Endothelial cell (in vitro differentiated cells): ENCODE measurements around the gene ZNF787. TPM values are rescaled to one million over a fixed set of nuclear protein-coding genes. Genes with fewer than 3 reads are reported as not detected.

Experiments used
- DNase-seq: peaks from one replicate; pipeline ENCODE4 v3.0.0; 2021; ENCODE audit warnings: low spot score
- H3K27ac Mint-ChIP-seq: one replicate; pipeline ENCODE4 v1.8.0; 2021; ENCODE audit warnings: mixed read lengths, inconsistent platforms; ENCODE audit not compliant: unreplicated experiment
- H3K27me3 Mint-ChIP-seq: one replicate; pipeline ENCODE4 v1.8.0; 2021; ENCODE audit warnings: mild to moderate bottlenecking, moderate library complexity, mixed read lengths, inconsistent platforms; ENCODE audit not compliant: unreplicated experiment
- H3K36me3 Mint-ChIP-seq: one replicate; pipeline ENCODE4 v1.8.0; 2021; ENCODE audit warnings: mild to moderate bottlenecking, low read depth, mixed read lengths, inconsistent platforms; ENCODE audit not compliant: unreplicated experiment
- H3K4me1 Mint-ChIP-seq: one replicate; pipeline ENCODE4 v1.8.0; 2021; ENCODE audit warnings: mild to moderate bottlenecking, mixed read lengths, inconsistent platforms; ENCODE audit not compliant: unreplicated experiment
- H3K4me3 Mint-ChIP-seq: one replicate; pipeline ENCODE4 v1.8.0; 2021; ENCODE audit warnings: mild to moderate bottlenecking, mixed read lengths, inconsistent platforms; ENCODE audit not compliant: unreplicated experiment
- H3K9me3 Mint-ChIP-seq: one replicate; pipeline ENCODE4 v1.8.0; 2021; ENCODE audit warnings: mixed read lengths, inconsistent platforms; ENCODE audit not compliant: unreplicated experiment
- total RNA-seq: library from RNA; stranded (reverse); fragmentation: NEBNext Ultra II Directional; extraction: Animal tissue kit (Norgen Biotek cat#: 25700); gene quantifications from one replicate; pipeline ENCODE4 v1.2.1, GENCODE V29; 2021; ENCODE audit not compliant: unreplicated experiment
- TF ChIP-seq, protein P1 (sequence below): fragments of 200-600 bp; sonication (generic); IDR thresholded peaks from one replicate; pipeline ENCODE4 v1.5.0; 2021; ENCODE audit warnings: antibody characterized with exemption; ENCODE audit not compliant: unreplicated experiment

The ZNF787 gene
- total RNA-seq, 1 donor from 2014 or later: 31.2 TPM

- no peak overlapping the region for H3K4me3 Mint-ChIP-seq
- TF ChIP-seq, protein P1, sequence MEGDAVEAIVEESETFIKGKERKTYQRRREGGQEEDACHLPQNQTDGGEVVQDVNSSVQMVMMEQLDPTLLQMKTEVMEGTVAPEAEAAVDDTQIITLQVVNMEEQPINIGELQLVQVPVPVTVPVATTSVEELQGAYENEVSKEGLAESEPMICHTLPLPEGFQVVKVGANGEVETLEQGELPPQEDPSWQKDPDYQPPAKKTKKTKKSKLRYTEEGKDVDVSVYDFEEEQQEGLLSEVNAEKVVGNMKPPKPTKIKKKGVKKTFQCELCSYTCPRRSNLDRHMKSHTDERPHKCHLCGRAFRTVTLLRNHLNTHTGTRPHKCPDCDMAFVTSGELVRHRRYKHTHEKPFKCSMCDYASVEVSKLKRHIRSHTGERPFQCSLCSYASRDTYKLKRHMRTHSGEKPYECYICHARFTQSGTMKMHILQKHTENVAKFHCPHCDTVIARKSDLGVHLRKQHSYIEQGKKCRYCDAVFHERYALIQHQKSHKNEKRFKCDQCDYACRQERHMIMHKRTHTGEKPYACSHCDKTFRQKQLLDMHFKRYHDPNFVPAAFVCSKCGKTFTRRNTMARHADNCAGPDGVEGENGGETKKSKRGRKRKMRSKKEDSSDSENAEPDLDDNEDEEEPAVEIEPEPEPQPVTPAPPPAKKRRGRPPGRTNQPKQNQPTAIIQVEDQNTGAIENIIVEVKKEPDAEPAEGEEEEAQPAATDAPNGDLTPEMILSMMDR: no peak
- H3K9me3 Mint-ChIP-seq: no peaks in the 10 kb centered on the region
- no peaks in the 10 kb centered on the region for H3K36me3 Mint-ChIP-seq
- H3K4me1 Mint-ChIP-seq: no peaks in the 10 kb centered on the region
- H3K27me3 Mint-ChIP-seq: peaks cover 6% of the 10 kb centered on the region
- no peak for DNase-seq
- H3K27ac Mint-ChIP-seq: no peak overlapping the region
These were observed 10.6 kb upstream of the ZNF787 start for GRCh38 chr19:56131651-56132050.

- H3K27ac Mint-ChIP-seq: no peak overlapping the region
These were observed 8.9 kb upstream of the ZNF787 start for GRCh38 chr19:56130006-56130405.

DNA sequence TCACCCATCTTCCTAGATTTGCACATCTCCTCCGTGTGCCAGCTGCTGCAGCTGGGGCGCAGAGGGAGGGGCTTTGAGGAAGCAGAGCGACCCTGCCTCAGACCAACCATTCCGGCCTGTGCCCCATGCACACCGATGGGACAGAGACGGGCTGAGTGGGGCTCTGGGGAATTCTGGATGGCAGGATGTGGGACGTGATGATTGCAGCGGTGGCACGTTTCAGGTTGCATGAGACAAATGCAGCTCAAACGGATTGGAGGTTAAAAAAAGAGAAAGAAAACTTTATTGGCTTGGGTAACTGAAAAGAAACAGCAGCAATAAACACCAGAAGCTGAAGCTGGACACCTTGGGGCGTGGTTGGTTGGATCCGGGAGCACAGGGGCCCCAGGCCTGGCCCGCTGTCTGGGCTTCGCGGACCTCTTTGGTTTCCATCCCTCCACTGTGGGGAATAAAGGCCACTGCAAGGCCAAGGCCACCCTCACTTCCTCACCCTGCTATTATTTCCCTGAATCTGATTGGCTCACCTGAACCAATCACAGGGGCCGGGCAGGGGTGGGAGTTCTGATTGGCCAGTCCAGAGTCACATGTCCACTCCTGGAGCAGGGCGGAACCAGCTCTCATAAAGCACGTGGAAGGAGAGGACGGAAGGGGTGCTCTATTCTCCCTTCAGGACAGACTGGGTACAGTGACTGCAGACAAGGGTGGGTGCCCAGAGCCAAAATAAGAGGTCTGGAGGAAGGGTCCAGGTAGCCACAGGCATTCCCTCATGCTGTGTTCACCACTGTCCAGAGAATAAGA lies 6.1 kb upstream of the ZNF787 start:
- TF ChIP-seq, protein P1: no peak
- Mint-ChIP-seq H3K27ac (no peak overlapping the region), H3K36me3 (no peaks in the 10 kb centered on the region), H3K9me3 (no peaks in the 10 kb centered on the region), H3K4me3 (no peak overlapping the region), H3K4me1 (no peaks in the 10 kb centered on the region), H3K27me3 (peaks cover 5% of the 10 kb centered on the region)
- DNase-seq: no peak

More at GRCh38 chr19:56130006-56130405, 8.9 kb upstream of the ZNF787 start:
- H3K4me1 Mint-ChIP-seq: no peaks in the 10 kb centered on the region
- H3K4me3 Mint-ChIP-seq: no peak overlapping the region
- DNase-seq: no peak
- H3K27me3 Mint-ChIP-seq: peaks cover 6% of the 10 kb centered on the region
- no peaks in the 10 kb centered on the region for H3K9me3 Mint-ChIP-seq
- TF ChIP-seq, protein P1: no peak
- no peaks in the 10 kb centered on the region for H3K36me3 Mint-ChIP-seq

DNA sequence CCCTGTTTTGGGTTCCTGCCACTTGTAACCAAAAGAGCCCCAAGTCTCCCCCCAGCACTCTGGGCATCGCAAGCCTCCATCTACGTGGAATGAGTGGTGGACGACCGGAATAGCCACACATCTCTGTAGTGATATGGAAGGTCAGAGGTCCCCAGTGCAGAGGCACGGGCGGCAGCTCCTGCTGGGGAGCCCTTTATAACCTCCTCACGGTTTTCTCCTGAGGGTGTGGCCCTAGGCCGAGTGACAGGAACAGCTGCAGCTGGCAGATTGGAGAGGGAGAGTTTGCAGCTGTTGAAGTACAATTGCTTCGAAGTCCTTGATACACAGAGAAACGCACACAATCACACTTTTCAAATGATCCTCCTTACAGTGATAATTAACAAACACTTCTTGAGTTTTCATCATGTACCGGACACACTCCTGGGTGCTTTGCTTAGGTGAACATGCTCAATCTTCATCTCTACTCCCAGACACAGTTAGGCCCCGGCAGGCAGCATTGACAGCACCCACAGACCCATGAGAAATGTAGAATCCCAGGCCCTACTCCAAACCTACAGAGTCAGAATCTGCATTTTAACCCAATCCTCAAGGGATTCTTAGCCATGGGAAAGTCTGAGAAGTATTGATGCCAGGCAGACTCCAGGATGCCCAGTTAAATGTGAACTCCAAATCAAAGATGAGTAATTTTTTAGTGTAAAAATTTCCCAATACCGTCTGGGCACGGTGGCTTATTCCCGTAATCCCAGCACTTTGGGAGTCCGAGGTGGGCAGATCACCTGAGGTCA lies 4.9 kb upstream of the ZNF787 start:
- TF ChIP-seq, protein P1: no peak
- H3K9me3 Mint-ChIP-seq: no peaks in the 10 kb centered on the region
- no peak overlapping the region for H3K4me3 Mint-ChIP-seq

DNA sequence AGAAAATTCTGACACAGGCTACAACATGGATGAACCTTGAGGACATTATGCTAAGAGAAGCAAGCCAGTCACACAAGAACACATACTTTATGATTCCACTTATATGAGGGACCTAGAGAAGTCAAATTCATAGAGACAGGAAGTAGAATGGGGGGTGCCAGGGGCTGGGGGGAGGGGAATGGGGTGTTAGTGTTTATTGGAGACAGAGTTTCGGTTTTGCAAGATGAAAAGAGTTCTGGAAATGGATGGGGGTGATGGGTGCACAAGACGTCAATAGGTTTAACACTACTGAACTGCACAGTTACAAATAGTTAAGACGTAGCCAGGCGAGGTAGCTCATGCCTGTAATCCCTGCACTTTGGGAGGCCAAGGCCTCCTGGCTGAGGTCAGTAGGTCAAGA lies 3.5 kb upstream of the ZNF787 start:
- H3K36me3 Mint-ChIP-seq: peaks cover under 1% of the 10 kb centered on the region
- no peak overlapping the region for H3K27ac Mint-ChIP-seq
- TF ChIP-seq, protein P1: no peak
- DNase-seq: no peak
- H3K27me3 Mint-ChIP-seq: peaks cover 9% of the 10 kb centered on the region
- no peaks in the 10 kb centered on the region for H3K9me3 Mint-ChIP-seq
- H3K4me1 Mint-ChIP-seq: peaks cover 6% of the 10 kb centered on the region
- H3K4me3 Mint-ChIP-seq: no peak overlapping the region

More for the DNA sequence above, 4.9 kb upstream of the ZNF787 start:
- no peak overlapping the region for H3K27ac Mint-ChIP-seq
- peaks cover 5% of the 10 kb centered on the region for H3K4me1 Mint-ChIP-seq
- no peaks in the 10 kb centered on the region for H3K36me3 Mint-ChIP-seq
- no peak for DNase-seq
- H3K27me3 Mint-ChIP-seq: peaks cover 10% of the 10 kb centered on the region
